Hepatic stellate cell (primary cell): ENCODE measurements around the gene NR4A1.
"Not testable (repeated sequence)": the region's sequence is repeated elsewhere in the genome, so short reads cannot be mapped to it uniquely, and the experiment has no call there.

Source experiments
- DNase-seq: peaks from one replicate; pipeline ENCODE4 v3.0.0; 2011; ENCODE audit warnings: low spot score

Gene NR4A1

GRCh38 chr12:52097045-52097666 is 45.9 kb downstream of the NR4A1 start:
- no peak for DNase-seq

GRCh38 chr12:52104431-52105089 is 53.3 kb downstream of the NR4A1 start:
- not testable (repeated sequence) for DNase-seq
